NCI-H774 (cell line): ENCODE results near the gene SLC43A3.

Source experiments
- DNase-seq: peaks from one replicate; lab custom pipeline; 2025; lab: John Stamatoyannopoulos, UW

The SLC43A3 gene

GRCh38 chr11:57426929-57427726, at the start of gene SLC43A3:
SLC43A3 (minus strand) TSS chr11:57427121; CDS start chr11:57426172, 949 bp downstream.
- no peak for DNase-seq

- peak; percentile 3 for DNase-seq
Observed at GRCh38 chr11:57476047-57476756, 49.3 kb upstream of the SLC43A3 start.

GRCh38 chr11:57475671-57476046, 48.7 kb upstream of the SLC43A3 start:
- DNase-seq = no peak

- DNase-seq = no peak
Observed at GRCh38 chr11:57475191-57475590, 48.3 kb upstream of the SLC43A3 start.

- no peak for DNase-seq
Observed at GRCh38 chr11:57474803-57475115, 47.8 kb upstream of the SLC43A3 start.

- DNase-seq = no peak
Observed at GRCh38 chr11:57474017-57474802, 47.3 kb upstream of the SLC43A3 start.

GRCh38 chr11:57473285-57473841, 46.4 kb upstream of the SLC43A3 start:
- no peak for DNase-seq

GRCh38 chr11:57471496-57471895, 44.6 kb upstream of the SLC43A3 start:
- no peak for DNase-seq

- DNase-seq = no peak
Observed at GRCh38 chr11:57469268-57469667, 42.3 kb upstream of the SLC43A3 start.

GRCh38 chr11:57468276-57468675, 41.4 kb upstream of the SLC43A3 start:
- DNase-seq = no peak

- DNase-seq = no peak
Observed at GRCh38 chr11:57467508-57468157, 40.7 kb upstream of the SLC43A3 start.

GRCh38 chr11:57466680-57467079, 39.8 kb upstream of the SLC43A3 start:
- no peak for DNase-seq

- no peak for DNase-seq
Observed at GRCh38 chr11:57464539-57465181, 37.7 kb upstream of the SLC43A3 start.

GRCh38 chr11:57463671-57464538, 37.0 kb upstream of the SLC43A3 start:
- DNase-seq = no peak

- DNase-seq = no peak
Observed at GRCh38 chr11:57462597-57462996, 35.7 kb upstream of the SLC43A3 start.

- no peak for DNase-seq
Observed at GRCh38 chr11:57461841-57462489, 35.0 kb upstream of the SLC43A3 start.

GRCh38 chr11:57460758-57461749, 34.1 kb upstream of the SLC43A3 start:
- DNase-seq = no peak

GRCh38 chr11:57460022-57460757, 33.3 kb upstream of the SLC43A3 start, which contains the start of gene RTN4RL2:
RTN4RL2 (plus strand) TSS chr11:57460528; CDS start chr11:57460866, 338 bp downstream.
- peak; percentile 15 for DNase-seq
